Lower leg skin (tissue), 3 donors: ENCODE results near the gene DISC1.

Experiments used
- CTCF ChIP-seq, 3 donors: fragments of 450-650 bp; IDR thresholded peaks; one replicate each; pipeline ENCODE4 v1.5.1; 2016; ENCODE audit warnings: antibody characterized with exemption in 3 of 3, mild to moderate bottlenecking in 3 of 3, moderate library complexity in 2 of 3
- POLR2A ChIP-seq, 2 donors: fragments of 450-650 bp; IDR thresholded peaks; one replicate each; pipeline ENCODE4 v1.6.1; 2016 to 2017; ENCODE audit warnings: antibody characterized with exemption in 2 of 2, mild to moderate bottlenecking in 1 of 2, moderate library complexity in 1 of 2

GRCh38 chr1:231796141-231796540 lies 169.6 kb downstream of the DISC1 start:
- no peak for TF ChIP-seq CTCF (IDR thresholded peaks at IDR 0.05)
- no peak for TF ChIP-seq POLR2A (IDR thresholded peaks at IDR 0.05)
